H1 (cell line): ENCODE data around the gene PLA2G15. TPM values are rescaled to one million over a fixed set of nuclear protein-coding genes. Genes with fewer than 3 reads are reported as not detected.

Experiments
- CTCF ChIA-PET: fragments of 300-600 bp; sonication (Branson Sonifier 250); formaldehyde crosslinking; loops from one replicate; lab custom pipeline; 2021; ENCODE audit not compliant: partially characterized antibody; lab: Charles Lee
- POLR2A ChIA-PET: fragments of 300-600 bp; sonication (Branson Sonifier 250); formaldehyde crosslinking; loops from one replicate; lab custom pipeline; 2021; ENCODE audit warnings: inconsistent platforms; ENCODE audit not compliant: partially characterized antibody; lab: Charles Lee
- DNase-seq, 2 experiments: peaks; one replicate each; pipeline versions ENCODE4 v3.0.0 to v3.0.0-alpha.2; 2010 to 2022; ENCODE audit warnings: low spot score in 2 of 2, low read depth in 1 of 2, mixed read lengths in 1 of 2
- FAIRE-seq: peaks from 2 replicates; lab custom pipeline; 2011; peaks lifted over from hg19 to GRCh38; lab: Jason Lieb, UNC
- H2AFZ ChIP-seq: 2 replicates; pipeline ENCODE4 v1.8.1; 2012; ENCODE audit warnings: low read length, inconsistent platforms
- H2AK5ac ChIP-seq: 2 replicates; pipeline ENCODE4 v1.6.1; 2013; ENCODE audit warnings: low read depth, low read length
- H2BK120ac ChIP-seq: replicated peaks from 2 replicates; pipeline ENCODE3; 2013; ENCODE audit warnings: low read depth, low read length, inconsistent platforms
- H2BK12ac ChIP-seq: 2 replicates; pipeline ENCODE4 v1.6.1; 2013; ENCODE audit warnings: low read depth, low read length
- H2BK15ac ChIP-seq: 2 replicates; pipeline ENCODE4 v1.6.1; 2013; ENCODE audit warnings: low read length
- H2BK20ac ChIP-seq: 2 replicates; pipeline ENCODE4 v1.6.1; 2013; ENCODE audit warnings: low read length
- H2BK5ac ChIP-seq: 2 replicates; pipeline ENCODE4 v1.6.1; 2013; ENCODE audit warnings: low read depth, low read length
- H3K14ac ChIP-seq: 2 replicates; pipeline ENCODE4 v1.6.1; 2013; ENCODE audit warnings: inconsistent platforms; ENCODE audit not compliant: insufficient read length
- H3K18ac ChIP-seq: 2 replicates; pipeline ENCODE4 v1.6.1; 2013; ENCODE audit warnings: low read length; ENCODE audit errors: extremely low read depth
- H3K23ac ChIP-seq: 2 replicates; pipeline ENCODE4 v1.6.1; 2013; ENCODE audit warnings: inconsistent platforms; ENCODE audit not compliant: insufficient read length
- H3K23me2 ChIP-seq: 2 replicates; pipeline ENCODE4 v1.6.1; 2013; ENCODE audit warnings: low read depth, low read length
- H3K27ac ChIP-seq: 2 replicates; pipeline ENCODE4 v1.6.1; 2011; ENCODE audit warnings: low read depth, low read length, inconsistent platforms
- H3K27me3 ChIP-seq, 4 experiments: replicated peaks in 1 of 4; 1 replicate in 1 of 4; 2 replicates in 3 of 4; pipeline versions ENCODE4 v1.6.1 to v1.8.1; 2011 to 2013; ENCODE audit warnings: low read length in 3 of 4, mild to moderate bottlenecking in 3 of 4, inconsistent platforms in 2 of 4, mixed read lengths in 2 of 4, moderate library complexity in 1 of 4; ENCODE audit not compliant: control insufficient read depth in 3 of 4, insufficient read depth in 3 of 4; ENCODE audit errors: extremely low read depth in 1 of 4
- H3K36me3 ChIP-seq, 4 experiments: 2 replicates each; pipeline versions ENCODE4 v1.6.1 to v1.8.1; 2011 to 2013; ENCODE audit warnings: mild to moderate bottlenecking in 4 of 4, low read length in 3 of 4, moderate library complexity in 2 of 4, control low read depth in 1 of 4, inconsistent platforms in 1 of 4; ENCODE audit not compliant: insufficient read depth in 4 of 4, control insufficient read depth in 2 of 4
- H3K4ac ChIP-seq: replicated peaks from 2 replicates; pipeline ENCODE3; 2013; ENCODE audit warnings: low read length, low read depth, mixed read lengths, inconsistent platforms; ENCODE audit not compliant: insufficient read length
- H3K4me1 ChIP-seq, 4 experiments: replicated peaks in 1 of 4; 1 replicate in 1 of 4; 2 replicates in 3 of 4; pipeline versions ENCODE4 v1.6.1 to v1.8.1; 2011 to 2013; ENCODE audit warnings: low read length in 3 of 4, inconsistent platforms in 2 of 4, mixed read lengths in 1 of 4; ENCODE audit not compliant: insufficient read depth in 4 of 4, control insufficient read depth in 3 of 4
- H3K4me2 ChIP-seq, 2 experiments: 2 replicates each; pipeline versions ENCODE4 v1.6.1 to v1.8.1; 2011 to 2013; ENCODE audit warnings: low read depth in 2 of 2, low read length in 2 of 2, control low read depth in 1 of 2, inconsistent platforms in 1 of 2, mild to moderate bottlenecking in 1 of 2; ENCODE audit not compliant: insufficient read depth in 1 of 2
- H3K4me3 ChIP-seq, 4 experiments: fragments of 200-600, 300-600 bp in 1 of 4; sonication (generic), shearing (Covaris generic), sonication (Bioruptor Twin) in 1 of 4; 2 replicates each; pipeline versions ENCODE4 v1.5.1 to v1.8.1; 2011 to 2016; ENCODE audit warnings: low read length in 4 of 4, low read depth in 3 of 4, control low read depth in 2 of 4, inconsistent platforms in 2 of 4, mild to moderate bottlenecking in 2 of 4, mixed read lengths in 1 of 4, moderate library complexity in 1 of 4; ENCODE audit not compliant: insufficient read depth in 2 of 4; ENCODE audit errors: extremely low read depth in 1 of 4
- H3K56ac ChIP-seq: replicated peaks from 2 replicates; pipeline ENCODE3; 2013; ENCODE audit warnings: low read depth, mild to moderate bottlenecking, mixed read lengths, low read length, inconsistent platforms; ENCODE audit not compliant: insufficient read length
- H3K79me1 ChIP-seq: 2 replicates; pipeline ENCODE4 v1.6.1; 2013; ENCODE audit warnings: low read depth, low read length, control low read depth
- H3K79me2 ChIP-seq, 2 experiments: 2 replicates each; pipeline versions ENCODE4 v1.6.1 to v1.8.1; 2012 to 2013; ENCODE audit warnings: low read length in 2 of 2, mild to moderate bottlenecking in 2 of 2, inconsistent platforms in 1 of 2; ENCODE audit not compliant: insufficient read depth in 2 of 2, control insufficient read depth in 1 of 2
- H3K9ac ChIP-seq, 4 experiments: replicated peaks in 1 of 4; 1 replicate in 1 of 4; 2 replicates in 3 of 4; pipeline versions ENCODE4 v1.6.1 to v1.8.1; 2011 to 2013; ENCODE audit warnings: low read depth in 3 of 4, low read length in 3 of 4, control low read depth in 2 of 4, mild to moderate bottlenecking in 2 of 4, moderate library complexity in 2 of 4, inconsistent platforms in 1 of 4; ENCODE audit errors: extremely low read depth in 1 of 4
- H3K9me3 ChIP-seq, 2 experiments: 2 replicates each; pipeline versions ENCODE4 v1.6.1 to v1.8.1; 2012 to 2013; ENCODE audit warnings: mild to moderate bottlenecking in 2 of 2, moderate library complexity in 2 of 2, control low read depth in 1 of 2, inconsistent platforms in 1 of 2, low read depth in 1 of 2, low read length in 1 of 2, mixed read lengths in 1 of 2; ENCODE audit not compliant: insufficient read depth in 2 of 2
- H4K20me1 ChIP-seq, 2 experiments: replicated peaks in 1 of 2; 2 replicates each; pipeline versions ENCODE3 to v1.8.1; 2011 to 2013; ENCODE audit warnings: inconsistent platforms in 2 of 2, low read length in 2 of 2, mild to moderate bottlenecking in 1 of 2; ENCODE audit not compliant: insufficient read depth in 2 of 2, control insufficient read depth in 1 of 2
- H4K5ac ChIP-seq: 2 replicates; pipeline ENCODE4 v1.6.1; 2013; ENCODE audit warnings: low read length, low read depth, mixed read lengths, inconsistent platforms; ENCODE audit not compliant: insufficient read length
- H4K8ac ChIP-seq: 2 replicates; pipeline ENCODE4 v1.8.0; 2013; ENCODE audit warnings: mild to moderate bottlenecking, moderate library complexity, low read length, inconsistent platforms; ENCODE audit not compliant: insufficient read depth; ENCODE audit errors: extremely low read depth
- H4K91ac ChIP-seq: replicated peaks from 2 replicates; pipeline ENCODE3; 2013; ENCODE audit warnings: low read length, mixed read lengths, inconsistent platforms; ENCODE audit not compliant: insufficient read length
- EZH2 ChIP-seq: fragments of 200-600 bp; sonication (generic); IDR thresholded peaks from 2 replicates; pipeline ENCODE4 v1.7.1; 2012; ENCODE audit warnings: low read depth, mild to moderate bottlenecking, moderate library complexity, low read length, inconsistent platforms; ENCODE audit not compliant: severe bottlenecking
- FOSL1 ChIP-seq: IDR thresholded peaks from 2 replicates; pipeline ENCODE4 v1.6.1; 2011; ENCODE audit warnings: mild to moderate bottlenecking, low read depth, low read length, moderate library complexity; ENCODE audit not compliant: insufficient read depth
- HDAC6 ChIP-seq: IDR thresholded peaks from one replicate; pipeline ENCODE4 v1.7.1; 2012; ENCODE audit warnings: low read depth, mild to moderate bottlenecking, inconsistent platforms, low read length, moderate library complexity
- MAFK ChIP-seq: IDR thresholded peaks from 2 replicates; pipeline ENCODE4 v1.6.1; 2012; ENCODE audit warnings: low read depth, mild to moderate bottlenecking, improper control_type of control experiment, low read length
- RNF2 ChIP-seq: fragments of 200-900, 300-1000 bp; sonication (generic); IDR thresholded peaks from 2 replicates; pipeline ENCODE4 v1.7.1; 2016; ENCODE audit warnings: borderline replicate concordance, low read depth, mild to moderate bottlenecking, antibody characterized with exemption, low read length; ENCODE audit not compliant: poor library complexity, severe bottlenecking; ENCODE audit errors: missing control alignments
- SAP30 ChIP-seq: fragments of 300-600 bp; sonication (generic); IDR thresholded peaks from 2 replicates; pipeline ENCODE4 v1.7.1; 2012; ENCODE audit warnings: low read length, moderate library complexity, mild to moderate bottlenecking, inconsistent platforms; ENCODE audit not compliant: insufficient read depth, insufficient replicate concordance
- WGBS, 2 experiments: shearing (Covaris generic) in 1 of 2; methylation state at CpG; one replicate each; pipeline versions ENCODE4 v1.1.6 to v1.1.7; 2013 to 2015; ENCODE audit warnings: low lambda C conversion rate in 2 of 2, mixed read lengths in 2 of 2, inconsistent platforms in 1 of 2, low coverage in 1 of 2, missing lambda C conversion rate in 1 of 2; ENCODE audit not compliant: insufficient replicate concordance in 2 of 2, insufficient coverage in 1 of 2, insufficient read length in 1 of 2; ENCODE audit errors: extremely low coverage in 1 of 2, missing lambda C conversion rate in 1 of 2; 5-methylcytosine and 5-hydroxymethylcytosine counted together
- polyA plus RNA-seq, 7 experiments: library from polyadenylated mRNA; depleted of rRNA in 3 of 7; stranded (reverse) in 5 of 7; unstranded in 2 of 7; fragments of >200 nt in 5 of 7; fragments of 200-250 nt in 2 of 7; gene quantifications; 1 replicate in 5 of 7; 2 replicates in 1 of 7; 4 replicates in 1 of 7; pipeline versions ENCODE4 v1.2.1 to v1.2.3, GENCODE V29; 2011 to 2013; ENCODE audit warnings: missing spikeins in 2 of 7, mixed read lengths in 2 of 7
- total RNA-seq: library from RNA; stranded (reverse); fragmentation: NEBNext Ultra II Directional; extraction: Animal tissue kit (Norgen Biotek cat#: 25700); gene quantifications from 2 replicates; pipeline ENCODE4 v1.2.1, GENCODE V29; 2021

Gene PLA2G15
- total and polyA plus RNA-seq, 2 of the 8 experiments (the other 6 are each of a cell fraction or from before 2014, with no cell fraction given): 11.2 to 12.0 TPM

DNA sequence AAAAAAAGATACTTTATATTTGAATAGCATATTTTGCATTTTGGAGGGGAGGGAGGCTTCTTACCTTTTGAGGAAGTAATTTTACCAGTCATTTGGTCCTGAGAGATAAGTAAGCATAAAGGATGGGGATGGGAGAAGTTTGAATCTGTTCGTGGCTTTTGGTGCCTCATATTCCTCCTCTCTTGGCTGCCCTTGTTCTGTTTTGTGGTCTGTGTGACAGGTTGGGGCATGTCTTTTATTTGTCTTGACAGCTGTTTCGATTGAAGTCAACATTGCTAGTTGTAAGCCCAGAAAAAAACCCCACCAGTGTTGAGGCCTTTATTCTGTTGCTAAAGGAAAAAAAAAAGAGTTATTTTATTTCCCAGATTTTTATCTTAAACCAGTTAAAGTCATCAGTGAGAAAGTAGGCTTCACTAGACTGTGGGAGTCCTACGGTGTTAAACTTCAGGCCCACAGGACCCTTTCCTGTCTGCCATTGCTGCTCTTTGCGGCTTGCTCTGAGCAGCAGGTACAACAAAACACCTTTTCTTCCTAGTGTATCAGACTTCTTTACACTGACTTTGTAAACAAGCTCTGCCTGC, 30.5 kb downstream of the PLA2G15 start:
- Histone ChIP-seq H3K18ac (no peak overlapping the region), H3K4me2 (no peak overlapping the region), H2AK5ac (no peak overlapping the region), H3K79me1 (peaks cover 5% of the 10 kb centered on the region; the same call in 1 of the 2 replicates), H3K27ac (no peak overlapping the region), H3K14ac (no peak overlapping the region), H4K91ac (no peak overlapping the region), H2BK15ac (no peak overlapping the region), H2BK120ac (no peak overlapping the region), H2BK5ac (no peak overlapping the region), H3K79me2 (0 out of 4 replicates have a peak, but pooled peaks cover 0 to under 1% of the 10 kb centered on the region in 2 experiments), H3K4me1 (no peaks in the 10 kb centered on the region), H3K9ac (no peak overlapping the region), H3K27me3 (no peaks in the 10 kb centered on the region), H3K23me2 (no peaks in the 10 kb centered on the region), H3K36me3 (peaks cover 0 to 2% (median 0%) of the 10 kb centered on the region in 4 experiments; a peak in 2 of 8 replicates), H3K9me3 (no peaks in the 10 kb centered on the region), H3K4ac (no peak overlapping the region), H2AFZ (no peak overlapping the region), H3K56ac (no peak overlapping the region), H2BK20ac (no peak overlapping the region), H3K23ac (no peak overlapping the region), H3K4me3 (no peak overlapping the region), H2BK12ac (no peak overlapping the region), H4K20me1 (no peaks in the 10 kb centered on the region), H4K5ac (no peak overlapping the region), H4K8ac (no peak overlapping the region)
- DNase-seq: no peak
- 90% methylated on average over 4 of the region's 4 CpGs; no CpG with 5 or more reads in 1 of the 2 experiments for WGBS, 2 experiments
- no peak for FAIRE-seq
- TF ChIP-seq FOSL1 (no peak), MAFK (no peak), EZH2 (no peak), HDAC6 (no peak), SAP30 (no peak), RNF2 (no peak)
- CTCF ChIA-PET: interaction anchor here (1.1 to 8.5 kb wide), 6 partner anchors 10 to 35 kb away, joined by 3 to 63 read pairs (median 5); partner anchors contain the start of gene SLC7A6
- POLR2A ChIA-PET: interaction anchor here (0.9 to 1.4 kb wide), 3 partner anchors 21 to 44 kb away, joined by 3 to 4 read pairs (median 3); no protein-coding TSS in a partner anchor
